HAP-1 (cell line): ENCODE results near the gene XYLT1.
"Not testable (repeated sequence)": the region's sequence is repeated elsewhere in the genome, so short reads cannot be mapped to it uniquely, and the experiment has no call there.

Source experiments
- DNase-seq, 2 experiments: peaks; one replicate each; pipeline ENCODE4 v3.0.0-alpha.2; 2016 to 2020; ENCODE audit warnings: low spot score in 2 of 2
- H3K27me3 ChIP-seq: fragments of 250-450 bp; sonication (Bioruptor Pico); 2 replicates; pipeline ENCODE4 v1.5.1; 2020; ENCODE audit warnings: low read depth, mild to moderate bottlenecking, moderate library complexity
- H3K36me3 ChIP-seq: fragments of 250-450 bp; sonication (Bioruptor Pico); replicated peaks from 2 replicates; pipeline ENCODE4 v1.5.1; 2020; ENCODE audit warnings: mild to moderate bottlenecking
- H3K4me1 ChIP-seq: fragments of 250-450 bp; sonication (Bioruptor Pico); 2 replicates; pipeline ENCODE4 v1.5.1; 2020; ENCODE audit warnings: mild to moderate bottlenecking
- H3K4me3 ChIP-seq: fragments of 250-450 bp; sonication (Bioruptor Pico); 2 replicates; pipeline ENCODE4 v1.5.1; 2020; ENCODE audit warnings: mild to moderate bottlenecking, moderate library complexity
- H3K9me3 ChIP-seq: fragments of 250-450 bp; sonication (Bioruptor Pico); 2 replicates; pipeline ENCODE4 v1.5.1; 2020; ENCODE audit warnings: mild to moderate bottlenecking, moderate library complexity
- in situ Hi-C: fragments of 300-500 bp; cut with MboI; formaldehyde crosslinking; loops from 3 replicates; pipeline ENCODE4 v1.14.3; 2020; ENCODE audit warnings: low sequenced_read_pairs, inconsistent platforms, mixed read lengths

The XYLT1 gene

GRCh38 chr16:17346621-17347569 is 123.9 kb downstream of the XYLT1 start:
- no peak for DNase-seq
- H3K4me1 ChIP-seq, result no peaks in the 10 kb centered on the region
- H3K36me3 ChIP-seq, result no peaks in the 10 kb centered on the region
- H3K9me3 ChIP-seq, result no peaks in the 10 kb centered on the region
- in situ Hi-C loops, result no loop called here
- no peaks in the 10 kb centered on the region for H3K27me3 ChIP-seq
- no peak overlapping the region for H3K4me3 ChIP-seq

- Histone ChIP-seq H3K9me3 (no peaks in the 10 kb centered on the region), H3K4me1 (no peaks in the 10 kb centered on the region), H3K27me3 (no peaks in the 10 kb centered on the region), H3K36me3 (no peaks in the 10 kb centered on the region), H3K4me3 (no peak overlapping the region)
- DNase-seq, result no peak
- in situ Hi-C loops, result no loop called here
Measured at GRCh38 chr16:17345043-17345442, 125.7 kb downstream of the XYLT1 start.

DNA sequence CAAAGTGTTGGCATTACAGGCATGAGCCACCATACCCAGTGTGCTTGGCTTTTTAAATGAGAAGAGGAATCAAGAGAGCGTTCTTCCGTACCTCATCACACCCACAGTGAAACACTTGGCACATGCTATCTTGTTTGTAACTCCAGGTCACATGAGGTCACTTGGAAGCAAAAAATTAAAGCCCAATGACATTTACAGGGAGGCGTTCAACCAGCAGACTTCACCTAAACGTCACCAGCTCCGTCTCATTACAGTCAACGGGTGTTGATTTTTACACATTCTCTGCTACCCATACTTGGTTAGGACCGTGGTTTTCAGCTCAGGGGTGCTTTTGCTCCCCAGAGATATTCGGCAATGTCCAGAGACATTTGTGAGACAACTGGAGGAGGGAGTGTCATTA is 127.0 kb downstream of the XYLT1 start:
- DNase-seq, result no peak
- Histone ChIP-seq H3K9me3 (no peaks in the 10 kb centered on the region), H3K4me1 (no peaks in the 10 kb centered on the region), H3K36me3 (no peaks in the 10 kb centered on the region), H3K27me3 (no peaks in the 10 kb centered on the region), H3K4me3 (no peak overlapping the region)
- in situ Hi-C loops, result no loop called here

DNA sequence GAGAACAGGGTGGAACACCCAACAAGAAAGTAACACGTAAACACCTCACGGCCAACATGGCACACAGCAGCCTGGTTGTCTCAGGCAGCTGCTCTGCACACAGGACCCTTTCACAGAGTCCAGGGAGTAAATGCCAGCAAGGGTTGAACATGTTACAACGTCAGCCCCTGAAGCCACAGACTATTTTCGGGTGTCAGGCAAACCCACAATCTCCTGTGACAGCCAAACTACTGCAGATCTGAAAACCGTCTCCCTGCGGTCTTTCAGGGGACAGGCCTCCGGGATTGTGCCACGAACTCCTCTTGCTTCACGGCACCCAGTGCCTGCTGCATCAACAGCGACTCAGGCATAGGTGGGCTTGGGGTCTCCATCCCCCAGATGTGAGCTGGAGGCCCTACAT is 127.7 kb downstream of the XYLT1 start:
- no peaks in the 10 kb centered on the region for H3K4me1 ChIP-seq
- H3K9me3 ChIP-seq, result no peaks in the 10 kb centered on the region
- H3K27me3 ChIP-seq, result no peaks in the 10 kb centered on the region
- in situ Hi-C loops, result no loop called here
- no peaks in the 10 kb centered on the region for H3K36me3 ChIP-seq
- no peak overlapping the region for H3K4me3 ChIP-seq
- DNase-seq, result no peak

DNA sequence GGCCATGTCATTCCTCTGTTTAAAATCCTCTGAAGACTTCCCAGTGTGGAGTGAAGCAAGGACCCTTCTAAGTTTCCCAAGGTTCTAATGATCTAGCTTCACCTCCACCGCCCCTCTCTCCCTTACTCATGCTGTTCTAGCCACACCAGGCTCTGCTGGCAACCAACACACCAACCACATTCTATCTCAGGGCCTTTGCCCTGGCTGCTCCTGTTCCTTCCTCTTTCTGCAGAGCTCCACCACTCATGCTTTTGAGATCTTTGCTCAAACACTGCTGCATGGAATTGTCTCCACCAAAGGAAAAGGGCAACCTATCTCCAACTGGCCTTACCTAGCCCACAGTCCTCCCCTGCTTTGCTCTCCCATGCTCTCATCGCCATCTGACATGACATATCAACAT is 128.7 kb downstream of the XYLT1 start:
- no peaks in the 10 kb centered on the region for H3K9me3 ChIP-seq
- H3K4me3 ChIP-seq, result no peak overlapping the region
- H3K36me3 ChIP-seq, result no peaks in the 10 kb centered on the region
- DNase-seq, result no peak
- in situ Hi-C loops, result no loop called here
- H3K27me3 ChIP-seq, result no peaks in the 10 kb centered on the region
- H3K4me1 ChIP-seq, result no peaks in the 10 kb centered on the region

GRCh38 chr16:17340804-17341203 is 130.0 kb downstream of the XYLT1 start:
- DNase-seq, result no peak
- no peak overlapping the region for H3K4me3 ChIP-seq
- in situ Hi-C loops, result no loop called here
- H3K27me3 ChIP-seq, result no peaks in the 10 kb centered on the region
- H3K4me1 ChIP-seq, result no peaks in the 10 kb centered on the region
- no peaks in the 10 kb centered on the region for H3K36me3 ChIP-seq
- no peaks in the 10 kb centered on the region for H3K9me3 ChIP-seq

- DNase-seq, result no peak
- no peaks in the 10 kb centered on the region for H3K36me3 ChIP-seq
- no peaks in the 10 kb centered on the region for H3K9me3 ChIP-seq
- no peaks in the 10 kb centered on the region for H3K27me3 ChIP-seq
- in situ Hi-C loops, result no loop called here
- H3K4me3 ChIP-seq, result no peak overlapping the region
- no peaks in the 10 kb centered on the region for H3K4me1 ChIP-seq
Measured at GRCh38 chr16:17339764-17340541, 130.8 kb downstream of the XYLT1 start.

GRCh38 chr16:17338244-17338643 is 132.5 kb downstream of the XYLT1 start:
- H3K4me1 ChIP-seq, result no peaks in the 10 kb centered on the region
- no peak for DNase-seq
- in situ Hi-C loops, result no loop called here
- no peaks in the 10 kb centered on the region for H3K27me3 ChIP-seq
- no peak overlapping the region for H3K4me3 ChIP-seq
- no peaks in the 10 kb centered on the region for H3K36me3 ChIP-seq
- no peaks in the 10 kb centered on the region for H3K9me3 ChIP-seq

DNA sequence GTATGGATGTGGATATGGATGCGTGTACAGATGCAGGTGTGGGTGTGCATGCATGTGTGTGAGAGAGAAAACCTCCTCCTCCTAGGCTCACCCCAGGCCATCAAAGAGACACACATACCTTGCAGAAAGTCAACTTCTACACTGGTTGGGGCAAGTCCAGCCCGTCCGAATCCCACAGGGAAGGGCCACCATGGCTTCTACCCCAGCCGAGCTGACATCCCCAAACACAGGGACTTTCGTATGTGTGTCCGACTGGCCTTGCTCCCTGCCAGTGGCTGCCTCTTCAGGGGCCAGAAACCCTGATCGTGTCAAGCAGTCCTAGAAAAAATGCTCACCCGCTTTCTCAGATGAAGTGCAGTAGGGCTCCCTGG is 134.2 kb downstream of the XYLT1 start:
- H3K4me3 ChIP-seq, result no peak overlapping the region
- no peak for DNase-seq
- H3K36me3 ChIP-seq, result no peaks in the 10 kb centered on the region
- no peaks in the 10 kb centered on the region for H3K9me3 ChIP-seq
- no peaks in the 10 kb centered on the region for H3K4me1 ChIP-seq
- H3K27me3 ChIP-seq, result no peaks in the 10 kb centered on the region
- in situ Hi-C loops, result no loop called here

DNA sequence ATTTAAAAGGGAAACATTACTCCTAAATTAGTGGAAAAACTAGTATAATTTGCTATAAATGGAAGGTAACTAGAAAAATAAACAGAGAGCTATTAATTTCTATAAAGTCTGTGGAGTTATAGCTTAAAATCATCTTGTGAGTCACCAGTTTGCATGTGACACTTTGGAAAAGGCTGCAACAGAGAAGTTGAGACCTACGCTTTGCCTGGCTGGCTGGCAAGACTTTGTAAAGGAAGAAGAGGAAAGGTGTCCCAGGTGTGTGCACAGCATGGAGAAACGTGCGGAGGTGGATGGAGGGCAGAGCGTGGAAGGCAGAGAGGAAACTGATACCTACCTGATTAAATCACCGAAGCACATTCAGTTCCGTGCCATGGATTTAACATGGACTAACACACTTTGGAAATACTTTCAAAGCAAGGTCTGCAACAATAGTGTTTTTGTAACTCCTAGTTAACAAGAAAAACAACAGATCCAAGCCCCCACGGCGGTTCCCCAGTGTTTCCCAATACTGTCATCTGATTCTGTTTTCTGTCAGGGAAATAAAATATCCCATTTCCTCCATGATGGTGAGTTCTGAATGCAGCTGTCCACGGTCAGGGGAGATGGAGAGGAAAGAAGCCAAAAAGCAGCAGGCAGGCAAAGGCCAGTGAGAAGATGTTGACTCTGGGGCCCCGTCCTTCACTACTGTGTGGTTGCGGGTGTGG is 134.8 kb downstream of the XYLT1 start:
- no peaks in the 10 kb centered on the region for H3K27me3 ChIP-seq
- no peak overlapping the region for H3K4me3 ChIP-seq
- DNase-seq, result no peak
- in situ Hi-C loops, result no loop called here
- no peaks in the 10 kb centered on the region for H3K4me1 ChIP-seq
- H3K36me3 ChIP-seq, result no peaks in the 10 kb centered on the region
- no peaks in the 10 kb centered on the region for H3K9me3 ChIP-seq

DNA sequence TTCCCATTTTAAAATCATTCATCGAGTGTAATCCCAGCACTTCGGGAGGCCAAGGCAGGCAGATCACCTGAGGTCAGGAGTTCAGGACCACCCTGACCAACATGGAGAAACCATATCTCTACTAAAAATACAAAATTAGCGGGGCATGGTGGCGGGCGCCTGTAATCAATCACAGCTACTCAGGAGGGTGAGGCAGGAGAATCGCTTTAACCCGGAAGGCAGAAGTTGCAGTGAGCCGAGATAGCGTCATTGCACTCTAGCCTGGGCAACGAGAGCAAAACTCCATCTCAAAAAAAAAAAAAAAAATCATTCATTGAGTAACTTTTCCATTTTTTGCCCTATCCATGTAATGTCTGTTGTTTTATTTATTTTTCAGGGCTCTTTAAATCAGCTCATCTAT is 135.4 kb downstream of the XYLT1 start:
- H3K4me3 ChIP-seq, H3K27me3 ChIP-seq, DNase-seq, H3K36me3 ChIP-seq, H3K4me1 ChIP-seq, H3K9me3 ChIP-seq, in situ Hi-C loops: not testable (repeated sequence)

GRCh38 chr16:17334096-17334495 is 136.7 kb downstream of the XYLT1 start:
- H3K4me1 ChIP-seq, result no peaks in the 10 kb centered on the region
- no peaks in the 10 kb centered on the region for H3K36me3 ChIP-seq
- DNase-seq, result no peak
- no peak overlapping the region for H3K4me3 ChIP-seq
- H3K9me3 ChIP-seq, result no peaks in the 10 kb centered on the region
- in situ Hi-C loops, result no loop called here
- no peaks in the 10 kb centered on the region for H3K27me3 ChIP-seq

DNA sequence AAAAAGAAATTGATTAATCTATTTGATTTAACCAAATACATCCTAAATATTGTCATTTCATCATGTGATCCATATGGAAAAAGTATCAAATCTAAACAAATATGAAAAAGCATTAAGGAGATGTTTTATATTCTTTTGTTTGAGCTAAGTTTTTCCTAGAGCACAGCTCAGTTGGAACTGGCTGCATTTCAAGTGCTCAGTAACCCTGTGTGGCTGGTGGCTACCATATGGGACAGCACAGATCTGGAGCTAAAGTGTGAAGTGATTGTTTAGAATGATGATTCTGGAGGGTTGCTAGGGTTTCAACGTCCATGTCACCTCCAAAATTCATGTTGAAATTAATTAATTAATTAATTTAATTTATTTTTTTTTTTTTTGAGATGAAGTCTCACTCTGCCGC is 137.5 kb downstream of the XYLT1 start:
- no peaks in the 10 kb centered on the region for H3K27me3 ChIP-seq
- H3K4me3 ChIP-seq, result no peak overlapping the region
- H3K4me1 ChIP-seq, result no peaks in the 10 kb centered on the region
- in situ Hi-C loops, result no loop called here
- H3K36me3 ChIP-seq, result no peaks in the 10 kb centered on the region
- H3K9me3 ChIP-seq, result no peaks in the 10 kb centered on the region
- no peak for DNase-seq

DNA sequence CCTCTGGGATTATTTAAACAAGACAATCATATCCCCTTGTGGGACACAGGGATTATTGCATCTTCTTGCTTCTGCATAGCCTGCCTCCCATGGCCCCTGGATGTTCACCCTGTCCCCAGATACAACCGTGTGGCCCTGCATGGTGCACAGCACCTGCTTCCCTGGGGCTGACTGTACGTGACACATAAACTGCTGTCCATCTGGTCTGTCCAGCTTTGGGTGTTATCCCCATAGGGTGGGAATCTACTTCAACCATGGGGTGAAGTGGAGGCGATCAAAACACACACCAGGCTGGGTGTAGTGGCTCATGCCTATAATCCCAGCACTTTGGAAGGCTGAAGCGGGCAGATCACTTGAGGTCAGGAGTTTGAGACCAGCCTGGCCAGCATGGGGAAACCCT is 138.8 kb downstream of the XYLT1 start:
- H3K27me3 ChIP-seq, result no peaks in the 10 kb centered on the region
- no peaks in the 10 kb centered on the region for H3K36me3 ChIP-seq
- in situ Hi-C loops, result no loop called here
- no peak for DNase-seq
- no peaks in the 10 kb centered on the region for H3K4me1 ChIP-seq
- no peaks in the 10 kb centered on the region for H3K9me3 ChIP-seq
- no peak overlapping the region for H3K4me3 ChIP-seq
